Naive thymus-derived CD4-positive, alpha-beta T cell (primary cell): Measurements from ENCODE around the gene GJA3. TPM values are rescaled to one million over a fixed set of nuclear protein-coding genes. Genes with fewer than 3 reads are reported as not detected.

Experiments
- ATAC-seq: fragments of 150-1000 bp; cut with Tn5 transposase; 2 replicates; pipeline ENCODE4 v1.10.0; 2021; ENCODE audit warnings: mild to moderate bottlenecking, moderate library complexity
- CTCF ChIA-PET: fragments of 350-600 bp; sonication (Branson Sonifier 250); formaldehyde crosslinking; loops from one replicate; lab custom pipeline; 2021; ENCODE audit warnings: antibody characterized with exemption; lab: Charles Lee
- POLR2A ChIA-PET: fragments of 350-600 bp; sonication (Branson Sonifier 250); formaldehyde crosslinking; loops from one replicate; lab custom pipeline; 2021; ENCODE audit warnings: antibody characterized with exemption, inconsistent platforms; lab: Charles Lee
- DNase-seq, 9 donors: peaks; one replicate each; pipeline versions ENCODE4 v3.0.0 to v3.0.0-alpha.2; 2020 to 2022; ENCODE audit warnings: mixed read lengths in 1 of 9
- H3K27ac ChIP-seq: one replicate; pipeline ENCODE4 v1.7.0; 2013; ENCODE audit warnings: mild to moderate bottlenecking, low read depth, low read length, moderate library complexity
- H3K27me3 ChIP-seq, 2 donors: one replicate each; pipeline ENCODE4 v1.7.0; 2013; ENCODE audit warnings: low read length in 2 of 2, mild to moderate bottlenecking in 2 of 2, moderate library complexity in 2 of 2; ENCODE audit not compliant: control insufficient read depth in 2 of 2, insufficient read depth in 2 of 2
- H3K36me3 ChIP-seq, 3 experiments: 1 replicate in 2 of 3; 2 replicates in 1 of 3; pipeline ENCODE4 v1.7.0; 2013; ENCODE audit warnings: low read length in 3 of 3, mild to moderate bottlenecking in 3 of 3, moderate library complexity in 1 of 3; ENCODE audit not compliant: insufficient read depth in 3 of 3, control insufficient read depth in 2 of 3
- H3K4me1 ChIP-seq, 2 donors: one replicate each; pipeline ENCODE4 v1.7.0; 2013; ENCODE audit warnings: low read length in 2 of 2, mild to moderate bottlenecking in 2 of 2, moderate library complexity in 1 of 2; ENCODE audit not compliant: control insufficient read depth in 2 of 2, insufficient read depth in 2 of 2
- H3K4me3 ChIP-seq: 2 replicates; pipeline ENCODE4 v1.7.0; 2013; ENCODE audit warnings: mild to moderate bottlenecking, low read length
- H3K9me3 ChIP-seq, 3 experiments: 1 replicate in 2 of 3; 2 replicates in 1 of 3; pipeline ENCODE4 v1.7.0; 2013; ENCODE audit warnings: low read length in 3 of 3; ENCODE audit not compliant: control insufficient read depth in 2 of 3
- H3K27ac Mint-ChIP-seq, 9 donors: one replicate each; pipeline ENCODE4 v1.8.0; 2020 to 2022; ENCODE audit warnings: mixed read lengths in 9 of 9, mild to moderate bottlenecking in 8 of 9, moderate library complexity in 5 of 9, inconsistent platforms in 2 of 9
- H3K27me3 Mint-ChIP-seq, 5 donors: one replicate each; pipeline ENCODE4 v1.8.0; 2021 to 2022; ENCODE audit warnings: mixed read lengths in 5 of 5, mild to moderate bottlenecking in 1 of 5
- H3K36me3 Mint-ChIP-seq, 5 donors: one replicate each; pipeline ENCODE4 v1.8.0; 2020 to 2022; ENCODE audit warnings: mixed read lengths in 5 of 5, mild to moderate bottlenecking in 3 of 5, inconsistent platforms in 1 of 5
- H3K4me1 Mint-ChIP-seq, 7 donors: one replicate each; pipeline ENCODE4 v1.8.0; 2020 to 2022; ENCODE audit warnings: mixed read lengths in 7 of 7, mild to moderate bottlenecking in 3 of 7, inconsistent platforms in 1 of 7
- H3K4me3 Mint-ChIP-seq, 10 donors: one replicate each; pipeline ENCODE4 v1.8.0; 2020 to 2022; ENCODE audit warnings: mild to moderate bottlenecking in 10 of 10, mixed read lengths in 10 of 10, moderate library complexity in 6 of 10, inconsistent platforms in 2 of 10
- H3K9me3 Mint-ChIP-seq, 11 donors: one replicate each; pipeline ENCODE4 v1.8.0; 2020 to 2022; ENCODE audit warnings: mixed read lengths in 11 of 11, mild to moderate bottlenecking in 4 of 11, inconsistent platforms in 1 of 11, moderate library complexity in 1 of 11
- intact Hi-C, 2 donors: fragments of 100-400 bp; cut with micrococcal nuclease; formaldehyde crosslinking; loops; one replicate each; pipeline ENCODE4 v1.15.1; 2023
- polyA plus RNA-seq, 2 donors: library from polyadenylated mRNA; unstranded; fragments of 300-500 nt; fragmentation: Illumina TruSeq; gene quantifications; one replicate each; pipeline ENCODE4 v1.2.3, GENCODE V29; 2021
- total RNA-seq, 6 experiments: library from RNA in 5 of 6; stranded (reverse) in 5 of 6; gene quantifications; 1 replicate in 5 of 6; 2 replicates in 1 of 6; pipeline ENCODE4 v1.2.3 and lab custom pipeline; 2021 to 2026

Gene GJA3
- total and polyA plus RNA-seq, 7 experiments from 2014 or later: 0.05 to 0.17 (median 0.07) TPM; not detected in 3

DNA sequence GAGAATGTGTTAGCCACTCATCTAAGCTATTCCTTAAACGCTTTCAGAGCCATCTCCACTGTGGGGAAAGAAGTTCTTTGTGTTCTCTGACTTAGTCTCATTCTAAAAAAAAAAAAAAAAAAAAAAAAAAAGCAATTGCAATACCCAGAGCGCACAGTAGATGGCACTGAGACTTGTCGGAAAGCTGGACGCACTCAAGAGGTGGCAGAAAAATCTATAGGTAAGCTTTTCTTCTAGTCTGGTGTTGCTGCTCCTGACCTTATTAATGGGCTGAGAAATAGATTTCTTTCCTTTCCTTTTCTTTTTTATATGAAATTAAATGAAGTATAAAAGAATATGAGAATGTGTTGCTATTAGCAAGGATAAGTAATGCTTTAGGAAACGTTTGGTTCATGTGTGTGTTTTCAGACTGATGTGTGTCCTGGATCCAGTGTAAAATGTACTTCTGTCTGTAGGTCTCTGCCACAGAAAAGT is 36.5 kb upstream of the GJA3 start:
- peaks cover 0 to 8% (median 2%) of the 10 kb centered on the region in 11 donors for H3K9me3 Mint-ChIP-seq
- ChIA-PET POLR2A (interaction anchor here (0.5 to 0.7 kb wide), 3 partner anchors 575 to 1192 kb away, joined by 3 to 4 read pairs (median 3); no protein-coding TSS in a partner anchor), CTCF (interaction anchor here (0.6 to 2.1 kb wide), 13 partner anchors 10 to 727 kb away, joined by 3 to 10 read pairs (median 4); no protein-coding TSS in a partner anchor)
- no peak overlapping the region for H3K4me3 Mint-ChIP-seq
- peaks cover 0 to 3% (median 0%) of the 10 kb centered on the region in 5 donors for H3K36me3 Mint-ChIP-seq
- Histone ChIP-seq H3K27ac (no peak overlapping the region), H3K36me3 (no peaks in the 10 kb centered on the region), H3K27me3 (peaks cover 27 to 41% of the 10 kb centered on the region in 2 donors), H3K4me3 (no peak overlapping the region), H3K9me3 (peaks cover 0 to 4% (median 3%) of the 10 kb centered on the region in 3 experiments), H3K4me1 (peaks cover 11 to 20% of the 10 kb centered on the region in 2 donors)
- H3K27ac Mint-ChIP-seq: peak overlapping the region in 1 of 9 donors; percentile 57
- peaks cover 30 to 64% (median 48%) of the 10 kb centered on the region in 5 donors for H3K27me3 Mint-ChIP-seq
- ATAC-seq (peak; percentile 81), DNase-seq (peak in 5 of 9 donors; percentile 38 to 59 (median 51))
- H3K4me1 Mint-ChIP-seq: peaks cover 15 to 26% (median 19%) of the 10 kb centered on the region in 7 donors
- intact Hi-C loops: loop anchor here (1.0 to 10.0 kb wide), 12 partner anchors 15 to 728 kb away; partner anchors contain the start of genes EEF1AKMT1 (in 2 of the 2), IFT88 (in 1 of the 2) and IL17D (in 1 of the 2)

DNA sequence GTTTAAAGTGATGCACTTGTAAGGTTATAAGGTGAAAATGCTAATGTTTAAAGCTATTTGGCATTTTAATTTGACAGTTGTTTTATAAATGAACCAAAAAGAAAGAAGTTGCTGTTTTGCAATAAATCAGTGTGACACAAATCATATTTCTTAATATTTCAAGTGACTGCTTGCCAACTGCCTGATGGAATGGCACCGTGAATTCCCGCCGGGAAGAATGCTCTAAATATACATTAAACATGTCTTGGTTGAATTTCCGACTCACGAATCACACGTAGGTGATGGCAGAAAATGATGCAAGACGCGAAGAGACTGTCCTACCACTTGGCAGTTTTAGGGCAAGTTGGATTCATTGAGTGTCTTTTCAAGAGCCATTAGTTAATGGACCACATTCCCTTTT is 34.9 kb upstream of the GJA3 start:
- intact Hi-C loops: loop anchor here (2.0 to 10.0 kb wide), 7 partner anchors 13 to 632 kb away; partner anchors contain the start of genes EEF1AKMT1 (in 1 of the 2), IFT88 (in 1 of the 2) and IL17D (in 1 of the 2)
- DNase-seq (no peak), ATAC-seq (no peak)
- peaks cover 0 to 2% (median 0%) of the 10 kb centered on the region in 11 donors for H3K9me3 Mint-ChIP-seq
- no peak overlapping the region for H3K4me3 ChIP-seq
- H3K9me3 ChIP-seq: no peaks in the 10 kb centered on the region
- peaks cover 42 to 70% (median 55%) of the 10 kb centered on the region in 5 donors for H3K27me3 Mint-ChIP-seq
- no peaks in the 10 kb centered on the region for H3K36me3 Mint-ChIP-seq
- no peak overlapping the region for H3K27ac ChIP-seq
- peaks cover 27 to 46% of the 10 kb centered on the region in 2 donors for H3K27me3 ChIP-seq
- no peak overlapping the region for H3K27ac Mint-ChIP-seq
- H3K4me3 Mint-ChIP-seq: no peak overlapping the region
- H3K4me1 ChIP-seq: peaks cover 11 to 24% of the 10 kb centered on the region in 2 donors
- CTCF ChIA-PET: interaction anchor here (0.6 to 1.2 kb wide), 4 partner anchors 9 to 729 kb away, joined by 3 to 6 read pairs (median 3); no protein-coding TSS in a partner anchor
- H3K4me1 Mint-ChIP-seq: peaks cover 16 to 30% (median 19%) of the 10 kb centered on the region in 7 donors
- POLR2A ChIA-PET: interaction anchor here (1.0 kb wide), 1 partner anchor 37 kb away, joined by 3 read pairs; no protein-coding TSS in a partner anchor
- H3K36me3 ChIP-seq: no peaks in the 10 kb centered on the region

DNA sequence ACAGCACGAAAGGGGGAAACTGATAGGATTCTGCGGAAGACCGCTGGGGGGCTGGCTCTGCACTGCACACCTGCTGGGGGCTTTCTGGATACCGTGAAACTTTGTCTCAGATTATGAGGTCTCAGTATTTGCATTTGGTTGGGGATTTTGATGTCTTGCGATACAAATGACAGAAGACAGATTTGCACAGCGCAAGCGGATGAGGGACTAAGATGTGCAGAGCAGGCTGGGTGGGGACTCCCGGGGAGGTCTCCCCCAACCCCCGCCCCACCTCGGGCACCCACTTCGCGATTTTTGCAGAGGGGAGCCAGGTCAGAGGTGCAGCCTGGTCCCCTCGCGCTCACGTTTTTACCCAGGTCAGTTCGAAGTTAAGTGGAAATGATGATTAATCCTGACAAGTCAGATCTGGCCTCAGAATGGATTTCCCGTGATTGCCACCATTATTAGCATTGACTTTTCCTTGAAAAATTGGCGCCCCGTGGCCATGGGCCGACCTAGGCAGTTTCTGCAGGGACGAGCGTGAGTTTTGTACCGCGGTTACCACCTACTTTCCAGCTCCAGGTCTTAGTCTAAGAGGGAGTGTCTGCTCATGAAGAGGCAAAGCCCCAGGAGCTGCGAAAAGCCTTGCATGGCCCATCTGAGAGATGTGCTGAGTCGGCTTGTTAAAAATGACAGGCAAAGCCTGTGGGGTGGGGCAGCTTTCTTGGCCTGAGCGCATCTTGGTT is 33.2 kb upstream of the GJA3 start:
- Mint-ChIP-seq H3K36me3 (no peaks in the 10 kb centered on the region), H3K4me3 (peak overlapping the region; percentile 70 to 86 (median 80)), H3K9me3 (no peaks in the 10 kb centered on the region), H3K27ac (peak overlapping the region in 1 of 9 donors; percentile 20), H3K4me1 (peaks cover 18 to 32% (median 21%) of the 10 kb centered on the region in 7 donors), H3K27me3 (peaks cover 42 to 75% (median 52%) of the 10 kb centered on the region in 5 donors)
- DNase-seq: peak in 4 of 9 donors; percentile 25 to 37 (median 30)
- intact Hi-C loops: loop anchor here (5.0 to 10.0 kb wide), 3 partner anchors 221 to 373 kb away; partner anchors contain the start of gene IFT88 (in 2 of the 2)
- H3K27me3 ChIP-seq: peaks cover 27 to 46% of the 10 kb centered on the region in 2 donors
- H3K9me3 ChIP-seq: no peaks in the 10 kb centered on the region
- POLR2A ChIA-PET: no interaction called here
- CTCF ChIA-PET: no interaction called here
- peak overlapping the region; percentile 40 for H3K4me3 ChIP-seq
- no peaks in the 10 kb centered on the region for H3K36me3 ChIP-seq
- ATAC-seq: peak; percentile 30
- no peak overlapping the region for H3K27ac ChIP-seq
- H3K4me1 ChIP-seq: peaks cover 11 to 24% of the 10 kb centered on the region in 2 donors

DNA sequence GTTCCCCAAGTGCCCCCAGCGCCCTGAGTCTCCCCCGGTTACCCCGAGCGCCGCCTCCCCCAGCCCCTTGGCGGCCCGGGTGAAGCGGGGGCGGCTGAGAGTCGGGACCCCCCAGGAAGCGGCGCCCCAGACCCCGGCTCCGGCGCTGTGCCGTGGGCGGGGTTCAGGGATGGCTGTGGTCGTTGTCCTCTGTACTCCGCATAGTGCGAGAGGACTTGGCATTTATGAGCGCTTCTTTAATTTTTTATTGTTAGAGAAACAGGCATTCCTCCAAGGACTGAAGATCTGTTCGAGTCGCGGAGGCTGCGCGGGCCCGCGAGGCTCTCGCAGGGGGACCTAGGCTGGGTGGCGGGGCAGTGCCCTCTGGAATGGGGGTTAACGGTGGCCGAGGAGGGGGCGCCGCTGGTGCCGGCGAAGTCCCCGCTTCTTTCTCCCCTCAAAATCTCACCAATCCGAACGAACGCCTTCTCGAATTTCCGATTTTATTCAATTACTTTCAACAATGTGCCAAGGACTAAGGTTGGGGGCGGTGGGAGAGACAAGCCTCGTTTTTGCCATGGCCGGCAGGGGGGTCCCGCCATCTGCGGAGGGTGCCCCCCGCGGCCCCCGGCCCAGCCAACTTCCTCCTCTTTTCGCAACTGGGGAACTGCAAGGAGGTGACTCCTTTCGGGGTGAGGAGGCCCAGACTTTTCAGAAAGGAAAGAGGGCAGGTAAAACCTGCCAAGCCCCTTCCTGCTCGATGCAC is 32.5 kb upstream of the GJA3 start:
- peaks cover 42 to 72% (median 52%) of the 10 kb centered on the region in 5 donors for H3K27me3 Mint-ChIP-seq
- intact Hi-C loops: loop anchor here (5.0 to 10.0 kb wide), 3 partner anchors 221 to 374 kb away; partner anchors contain the start of gene IFT88 (in 2 of the 2)
- H3K4me3 Mint-ChIP-seq: peak overlapping the region; percentile 70 to 86 (median 80)
- no peak overlapping the region for H3K27ac Mint-ChIP-seq
- H3K36me3 ChIP-seq: no peaks in the 10 kb centered on the region
- no peaks in the 10 kb centered on the region for H3K9me3 ChIP-seq
- H3K4me1 ChIP-seq: peaks cover 11 to 24% of the 10 kb centered on the region in 2 donors
- peak overlapping the region; percentile 40 for H3K4me3 ChIP-seq
- H3K9me3 Mint-ChIP-seq: no peaks in the 10 kb centered on the region
- H3K27ac ChIP-seq: no peak overlapping the region
- CTCF ChIA-PET: no interaction called here
- POLR2A ChIA-PET: no interaction called here
- DNase-seq (peak in 2 of 9 donors; percentile 15 to 22), ATAC-seq (peak; percentile 35)
- H3K27me3 ChIP-seq: peaks cover 27 to 46% of the 10 kb centered on the region in 2 donors
- peaks cover 18 to 32% (median 21%) of the 10 kb centered on the region in 7 donors for H3K4me1 Mint-ChIP-seq
- H3K36me3 Mint-ChIP-seq: no peaks in the 10 kb centered on the region

DNA sequence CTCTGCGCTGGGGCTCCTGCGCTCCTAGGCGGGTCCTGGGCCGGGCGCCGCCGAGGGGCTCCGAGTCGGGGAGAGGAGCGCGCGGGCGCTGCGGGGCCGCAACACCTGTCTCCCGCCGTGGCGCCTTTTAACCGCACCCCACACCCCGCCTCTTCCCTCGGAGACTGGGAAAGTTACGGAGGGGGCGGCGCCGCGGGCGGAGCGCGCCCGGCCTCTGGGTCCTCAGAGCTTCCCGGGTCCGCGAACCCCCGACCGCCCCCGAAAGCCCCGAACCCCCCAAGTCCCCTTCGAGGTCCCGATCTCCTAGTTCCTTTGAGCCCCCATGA is 31.9 kb upstream of the GJA3 start, which contains the start of gene GJB2:
GJB2 (minus strand) TSS at position 103 of the 326 bp plus-strand sequence. CDS start 3,357 bp downstream, outside the sequence.
- DNase-seq (peak in 2 of 9 donors; percentile 16 to 23), ATAC-seq (peak; percentile 33)
- Histone ChIP-seq H3K4me1 (peaks cover 11 to 24% of the 10 kb centered on the region in 2 donors), H3K27me3 (peaks cover 27 to 46% of the 10 kb centered on the region in 2 donors), H3K27ac (no peak within 1 kb of the TSS), H3K4me3 (peak within 1 kb of the TSS; percentile 40), H3K9me3 (no peaks in the 10 kb centered on the region), H3K36me3 (no peaks in the 10 kb centered on the region)
- ChIA-PET POLR2A (no interaction called here), CTCF (no interaction called here)
- Mint-ChIP-seq H3K4me3 (peak within 1 kb of the TSS; percentile 76 to 86 (median 80)), H3K4me1 (peaks cover 18 to 32% (median 21%) of the 10 kb centered on the region in 7 donors), H3K27me3 (peaks cover 42 to 74% (median 54%) of the 10 kb centered on the region in 5 donors), H3K9me3 (no peaks in the 10 kb centered on the region), H3K27ac (no peak within 1 kb of the TSS), H3K36me3 (no peaks in the 10 kb centered on the region)
- intact Hi-C loops: loop anchor here (5.0 to 10.0 kb wide), 3 partner anchors 222 to 375 kb away; partner anchors contain the start of gene IFT88 (in 2 of the 2)
